ENCODE measurements around the gene PIK3C2B.

- TF ChIP-seq CTCF (IDR thresholded peaks at IDR 0.05), result no peak
- TF ChIP-seq POLR2AphosphoS5 (IDR thresholded peaks at IDR 0.05; ENCODE audit: low read depth, low read length), result no peak
- no peak for TF ChIP-seq TCF7L2 (IDR thresholded peaks at IDR 0.05; ENCODE audit: low read depth, low read length)
- no peak for TF ChIP-seq REST (IDR thresholded peaks at IDR 0.05; ENCODE audit: insufficient read depth in 1 of 2, low read depth in 2 of 2, low read length in 1 of 2)
Observed at GRCh38 chr1:204503913-204504519, 9.4 kb upstream of the PIK3C2B start.
